ENCODE data around the gene ARHGEF40.
"Not testable (repeated sequence)": the region's sequence is repeated elsewhere in the genome, so short reads cannot be mapped to it uniquely, and the experiment has no call there.

Gene ARHGEF40

GRCh38 chr14:21040370-21040925 is 29.7 kb upstream of the ARHGEF40 start:
- no peak for DNase-seq

- not testable (repeated sequence) for DNase-seq
Measured at GRCh38 chr14:21040941-21041340, 29.2 kb upstream of the ARHGEF40 start.

DNA sequence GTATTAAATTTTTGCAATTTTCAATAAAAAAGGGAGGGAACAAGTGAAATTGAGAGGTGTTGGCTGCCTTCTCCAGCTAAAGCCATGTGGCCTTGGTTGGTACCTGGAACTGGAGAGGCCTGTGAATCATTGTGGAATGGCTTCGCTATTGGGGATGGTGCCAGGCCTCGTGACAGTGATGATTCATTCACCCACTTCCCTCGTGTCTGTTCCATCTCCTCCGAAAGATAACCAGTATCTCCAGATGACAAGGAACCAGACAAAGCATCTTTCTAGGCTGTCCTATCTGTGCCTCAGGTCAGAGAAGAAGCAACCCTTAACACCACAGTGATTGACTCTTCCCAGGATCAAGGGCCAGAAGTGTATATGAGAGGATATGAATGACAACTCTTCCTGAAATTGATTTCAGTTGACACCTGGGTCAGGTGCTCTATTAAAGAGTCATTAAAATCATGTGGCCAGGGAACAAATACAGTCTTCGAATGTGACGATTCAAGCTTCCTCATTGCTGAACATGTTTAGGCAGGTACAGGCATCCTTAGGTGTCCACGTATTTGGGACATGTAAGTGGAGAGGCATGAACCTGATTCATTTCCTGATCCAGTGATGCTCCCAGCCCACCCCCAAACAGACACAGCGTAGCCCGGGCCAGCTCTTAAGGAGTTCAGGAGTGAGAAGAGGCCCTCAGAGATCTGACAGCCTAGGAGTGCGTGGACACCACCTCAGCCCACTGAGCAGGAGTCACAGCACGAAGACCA is 28.2 kb upstream of the ARHGEF40 start, which contains the start of gene RNASE7:
Gene RNASE7, plus strand, starts transcription at position 687 of the 758 bp plus-strand sequence. CDS start 631 bp downstream, outside the sequence.
- no peak for DNase-seq

GRCh38 chr14:21042918-21043317 is 27.2 kb upstream of the ARHGEF40 start:
- no peak for DNase-seq

- no peak for DNase-seq
Measured at GRCh38 chr14:21043387-21043973, 26.6 kb upstream of the ARHGEF40 start.

GRCh38 chr14:21043974-21044618 is 26.0 kb upstream of the ARHGEF40 start:
- peak; percentile 13 for DNase-seq

- no peak for DNase-seq
Measured at GRCh38 chr14:21047378-21047781, 22.7 kb upstream of the ARHGEF40 start.

DNA sequence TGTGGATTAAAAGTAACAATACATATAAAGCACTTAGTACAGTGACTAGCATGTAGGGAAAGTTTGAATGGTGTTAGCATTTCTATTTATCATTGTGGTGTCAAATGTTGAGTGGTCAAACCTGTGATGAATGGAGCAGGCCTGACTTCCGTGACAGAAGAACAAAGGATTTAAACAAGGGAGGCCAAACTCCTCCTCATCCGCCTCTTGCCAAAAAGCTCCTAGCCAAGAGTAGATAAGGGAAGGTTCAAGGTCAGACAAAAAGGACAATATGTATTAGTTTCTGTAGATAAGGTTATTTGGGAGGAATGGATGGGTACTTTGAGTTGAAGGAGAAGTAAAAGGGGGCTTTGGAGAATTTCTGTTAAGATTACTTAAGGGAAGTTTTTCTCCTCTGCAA is 21.5 kb upstream of the ARHGEF40 start:
- no peak for DNase-seq

DNA sequence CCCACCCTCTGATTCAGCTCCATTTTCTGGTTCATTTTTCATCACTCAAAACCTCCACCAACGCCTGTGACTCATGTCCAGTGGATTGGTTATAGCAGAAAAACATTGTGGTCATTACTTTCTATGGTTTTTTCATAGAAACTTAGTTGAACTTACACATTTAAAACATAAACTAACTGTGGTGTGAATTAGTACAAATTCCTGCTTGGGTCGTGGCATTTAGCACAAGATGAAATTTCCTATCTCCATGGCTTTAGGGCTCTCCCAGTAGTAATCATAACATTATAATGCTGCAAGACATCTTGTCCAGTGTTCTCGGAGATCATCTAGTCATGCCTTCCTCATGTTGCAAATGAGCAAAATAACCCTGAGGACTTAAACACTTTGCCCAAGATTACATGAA is 20.8 kb upstream of the ARHGEF40 start:
- no peak for DNase-seq

GRCh38 chr14:21050597-21050996 is 19.5 kb upstream of the ARHGEF40 start:
- DNase-seq = no peak

- DNase-seq = no peak
Measured at GRCh38 chr14:21053184-21054122, 16.7 kb upstream of the ARHGEF40 start.

- DNase-seq = no peak
Measured at GRCh38 chr14:21054123-21054767, 15.9 kb upstream of the ARHGEF40 start.

- no peak for DNase-seq
Measured at GRCh38 chr14:21054768-21055145, 15.3 kb upstream of the ARHGEF40 start.

- DNase-seq = no peak
Measured at GRCh38 chr14:21055432-21056117, 14.5 kb upstream of the ARHGEF40 start.

GRCh38 chr14:21056520-21057163 is 13.5 kb upstream of the ARHGEF40 start:
- no peak for DNase-seq

DNA sequence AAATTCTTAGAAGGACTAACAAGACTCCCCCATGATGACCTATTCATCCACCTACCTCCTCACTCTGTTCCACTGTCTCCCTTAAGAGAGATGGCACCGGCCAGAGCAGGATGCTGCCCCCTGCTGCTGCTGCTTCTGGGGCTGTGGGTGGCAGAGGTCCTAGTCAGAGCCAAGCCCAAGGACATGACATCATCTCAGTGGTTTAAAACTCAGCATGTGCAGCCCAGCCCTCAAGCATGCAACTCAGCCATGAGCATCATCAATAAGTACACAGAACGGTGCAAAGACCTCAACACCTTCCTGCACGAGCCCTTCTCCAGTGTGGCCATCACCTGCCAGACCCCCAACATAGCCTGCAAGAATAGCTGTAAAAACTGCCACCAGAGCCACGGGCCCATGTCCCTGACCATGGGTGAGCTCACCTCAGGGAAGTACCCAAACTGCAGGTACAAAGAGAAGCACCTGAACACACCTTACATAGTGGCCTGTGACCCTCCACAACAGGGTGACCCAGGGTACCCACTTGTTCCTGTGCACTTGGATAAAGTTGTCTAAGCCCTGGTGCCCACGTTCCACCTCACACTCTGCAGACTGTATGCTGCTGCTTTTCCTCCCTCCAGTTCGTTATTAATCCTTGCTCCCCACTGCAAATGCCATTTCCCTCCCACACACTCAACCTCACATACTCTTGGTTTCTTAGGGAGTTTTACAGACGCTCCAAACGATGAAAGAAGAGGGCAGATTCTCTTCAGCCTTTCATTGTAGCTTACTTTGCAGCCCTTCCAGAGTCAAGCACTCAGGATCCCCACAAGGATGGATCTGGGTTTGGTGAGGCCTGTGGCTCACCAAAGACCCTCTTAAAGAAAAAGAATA is 12.1 kb upstream of the ARHGEF40 start, which contains the start of gene RNASE8:
Gene RNASE8, plus strand, starts transcription at position 20 of the 873 bp plus-strand sequence. Its CDS starts 71 bp downstream, at position 91.
- no peak for DNase-seq

GRCh38 chr14:21058903-21059302 is 11.2 kb upstream of the ARHGEF40 start:
- DNase-seq = no peak

DNA sequence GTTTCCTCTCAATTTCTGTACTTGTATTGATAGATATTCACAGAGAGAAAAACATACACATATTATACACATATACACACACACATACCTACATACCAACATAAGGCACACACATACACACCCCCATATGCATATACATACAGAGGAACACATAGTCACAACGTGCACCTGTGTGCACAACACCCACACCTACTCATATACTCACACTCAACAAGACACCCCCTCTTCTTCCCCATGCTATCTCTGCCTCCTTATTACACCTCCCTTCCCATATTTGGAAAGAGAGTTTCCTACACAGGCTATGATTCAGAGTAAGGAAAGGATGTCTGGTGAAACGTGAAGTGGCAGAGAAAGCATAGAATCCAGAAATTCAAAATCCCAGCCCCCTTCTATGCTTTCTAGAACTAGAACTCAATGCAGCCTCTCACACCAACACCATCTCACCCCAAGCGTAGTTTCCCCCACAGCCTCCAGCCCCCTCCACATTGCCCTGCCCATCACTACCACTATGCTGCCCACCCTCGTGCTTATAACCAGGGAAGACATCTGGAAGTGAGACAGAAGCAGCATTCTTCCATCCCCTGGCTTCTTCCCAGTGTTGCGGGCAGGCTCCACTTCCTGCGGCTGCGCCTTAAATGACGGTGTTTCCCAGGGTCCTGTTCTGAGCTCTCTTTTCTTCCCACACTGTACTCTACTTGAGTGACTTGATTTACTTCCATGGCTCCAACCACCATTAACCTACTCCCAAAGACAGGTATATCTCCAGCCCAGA is 10.1 kb upstream of the ARHGEF40 start:
- no peak for DNase-seq
